ENCODE measurements around the gene ZNF474.
"Not testable (repeated sequence)": the region's sequence is repeated elsewhere in the genome, so short reads cannot be mapped to it uniquely, and the experiment has no call there.

Gene ZNF474

DNA sequence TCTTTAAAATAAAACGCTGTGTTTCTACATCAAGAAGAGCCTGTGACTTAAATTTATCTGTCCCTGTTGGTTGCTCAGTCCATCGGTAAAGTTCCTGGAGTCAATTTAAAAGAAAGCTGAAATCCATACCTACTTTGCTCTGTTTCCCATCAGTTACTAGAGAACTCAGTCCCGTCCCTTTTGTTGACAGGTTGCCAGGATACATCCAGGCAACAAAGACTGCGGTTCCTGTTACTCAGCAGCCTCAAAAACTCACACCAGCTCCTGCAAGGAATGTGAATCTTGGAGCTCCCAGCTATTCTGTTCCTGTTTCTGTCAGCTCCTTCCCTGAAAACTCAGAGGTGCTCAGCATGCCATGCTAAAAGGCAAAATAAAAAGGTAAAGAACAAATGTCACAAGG lies at the start of gene ZNF474:
TSS of gene ZNF474 (plus strand) at position 241 of the 400 bp plus-strand sequence. CDS start 22,445 bp downstream, outside the sequence.
- Histone ChIP-seq H3K9ac (ENCODE audit: low read depth in 1 of 2, low read length in 2 of 2) (no peak within 1 kb of the TSS), H3K36me3 (ENCODE audit: control insufficient read depth in 2 of 2, insufficient read depth in 2 of 2, low read length in 2 of 2) (no peaks in the 10 kb centered on the region), H3K4me1 (ENCODE audit: control insufficient read depth in 2 of 2, insufficient read depth in 2 of 2, low read length in 2 of 2) (no peaks in the 10 kb centered on the region), H3K27ac (ENCODE audit: low read depth in 2 of 2, low read length in 2 of 2) (no peak within 1 kb of the TSS), H3K4me3 (ENCODE audit: low read length in 2 of 2) (no peak within 1 kb of the TSS), H3K9me3 (ENCODE audit: control insufficient read depth in 2 of 2, low read length in 2 of 2) (no peaks in the 10 kb centered on the region), H3K27me3 (ENCODE audit: control insufficient read depth in 2 of 2, insufficient read depth in 2 of 2, low read length in 2 of 2) (no peaks in the 10 kb centered on the region)

- H3K4me3 ChIP-seq (ENCODE audit: low read length in 2 of 2), result no peak overlapping the region
- peaks cover 5 to 12% of the 10 kb centered on the region in 2 donors for H3K27me3 ChIP-seq (ENCODE audit: control insufficient read depth in 2 of 2, insufficient read depth in 2 of 2, low read length in 2 of 2)
- no peak overlapping the region for H3K27ac ChIP-seq (ENCODE audit: low read depth in 2 of 2, low read length in 2 of 2)
- H3K9me3 ChIP-seq (ENCODE audit: control insufficient read depth in 2 of 2, low read length in 2 of 2), result no peaks in the 10 kb centered on the region
- no peaks in the 10 kb centered on the region for H3K36me3 ChIP-seq (ENCODE audit: control insufficient read depth in 2 of 2, insufficient read depth in 2 of 2, low read length in 2 of 2)
- H3K9ac ChIP-seq (ENCODE audit: low read depth in 1 of 2, low read length in 2 of 2), result no peak overlapping the region
- H3K4me1 ChIP-seq (ENCODE audit: control insufficient read depth in 2 of 2, insufficient read depth in 2 of 2, low read length in 2 of 2), result peaks cover 16 to 17% of the 10 kb centered on the region in 2 donors
Measured at GRCh38 chr5:122081541-122081940, 47.8 kb upstream of the ZNF474 start.

GRCh38 chr5:122083535-122083934 lies 45.8 kb upstream of the ZNF474 start:
- Histone ChIP-seq H3K9me3 (ENCODE audit: control insufficient read depth in 2 of 2, low read length in 2 of 2) (no peaks in the 10 kb centered on the region), H3K36me3 (ENCODE audit: control insufficient read depth in 2 of 2, insufficient read depth in 2 of 2, low read length in 2 of 2) (no peaks in the 10 kb centered on the region), H3K9ac (ENCODE audit: low read depth in 1 of 2, low read length in 2 of 2) (no peak overlapping the region), H3K4me1 (ENCODE audit: control insufficient read depth in 2 of 2, insufficient read depth in 2 of 2, low read length in 2 of 2) (no peaks in the 10 kb centered on the region), H3K27me3 (ENCODE audit: control insufficient read depth in 2 of 2, insufficient read depth in 2 of 2, low read length in 2 of 2) (peaks cover 2 to 3% of the 10 kb centered on the region in 2 donors), H3K4me3 (ENCODE audit: low read length in 2 of 2) (no peak overlapping the region), H3K27ac (ENCODE audit: low read depth in 2 of 2, low read length in 2 of 2) (no peak overlapping the region)

GRCh38 chr5:122085041-122085440 lies 44.3 kb upstream of the ZNF474 start:
- H3K4me3 ChIP-seq (ENCODE audit: low read length in 2 of 2), result no peak overlapping the region
- no peaks in the 10 kb centered on the region for H3K36me3 ChIP-seq (ENCODE audit: control insufficient read depth in 2 of 2, insufficient read depth in 2 of 2, low read length in 2 of 2)
- H3K9ac ChIP-seq (ENCODE audit: low read depth in 1 of 2, low read length in 2 of 2), result no peak overlapping the region
- no peaks in the 10 kb centered on the region for H3K4me1 ChIP-seq (ENCODE audit: control insufficient read depth in 2 of 2, insufficient read depth in 2 of 2, low read length in 2 of 2)
- H3K27ac ChIP-seq (ENCODE audit: low read depth in 2 of 2, low read length in 2 of 2), result no peak overlapping the region
- H3K27me3 ChIP-seq (ENCODE audit: control insufficient read depth in 2 of 2, insufficient read depth in 2 of 2, low read length in 2 of 2), result no peaks in the 10 kb centered on the region
- H3K9me3 ChIP-seq (ENCODE audit: control insufficient read depth in 2 of 2, low read length in 2 of 2), result no peaks in the 10 kb centered on the region

DNA sequence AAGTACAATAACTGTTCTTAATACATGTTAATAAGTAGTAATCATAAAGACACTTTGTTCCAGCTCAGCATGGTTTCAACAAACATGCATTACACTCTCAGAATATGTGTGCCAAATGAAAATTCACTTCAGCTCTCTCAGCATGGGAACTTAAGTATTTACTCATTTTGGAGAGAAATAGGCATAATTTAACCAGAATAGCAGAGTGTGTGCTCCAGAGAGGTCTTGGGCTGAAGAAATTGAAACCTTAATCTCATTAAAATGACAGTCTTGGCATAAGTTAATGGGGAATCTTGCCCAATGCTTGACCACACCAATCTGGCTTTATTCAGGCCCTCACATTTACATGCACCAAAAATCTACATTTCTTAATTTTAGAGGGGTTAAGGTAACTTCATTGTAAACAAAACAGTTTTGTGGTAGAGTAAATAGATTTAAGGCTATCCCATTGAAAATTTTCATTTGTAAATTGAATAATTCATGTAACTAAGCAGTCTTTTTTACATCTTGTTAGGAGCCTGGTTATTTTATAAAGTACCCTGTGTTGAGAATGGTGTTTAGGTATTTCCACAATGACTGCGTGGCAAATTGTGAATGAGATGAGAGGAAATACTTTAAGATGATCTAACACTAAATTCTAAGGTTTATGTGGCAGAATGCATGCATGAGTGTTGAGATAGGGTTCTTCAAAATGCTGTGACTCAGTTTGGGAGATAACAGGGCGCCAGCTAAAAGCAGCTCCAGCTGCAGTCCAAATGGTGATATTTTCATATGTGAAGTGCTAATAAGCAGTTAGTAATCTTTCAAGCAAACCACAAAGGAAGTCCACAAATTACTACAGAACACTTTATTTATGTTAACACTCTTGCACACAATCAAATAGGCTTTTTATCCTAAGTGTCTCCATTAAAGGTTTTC lies 40.0 kb upstream of the ZNF474 start:
- Histone ChIP-seq H3K27me3 (ENCODE audit: control insufficient read depth in 2 of 2, insufficient read depth in 2 of 2, low read length in 2 of 2) (no peaks in the 10 kb centered on the region), H3K4me3 (ENCODE audit: low read length in 2 of 2) (no peak overlapping the region), H3K36me3 (ENCODE audit: control insufficient read depth in 2 of 2, insufficient read depth in 2 of 2, low read length in 2 of 2) (no peaks in the 10 kb centered on the region), H3K27ac (ENCODE audit: low read depth in 2 of 2, low read length in 2 of 2) (no peak overlapping the region), H3K9ac (ENCODE audit: low read depth in 1 of 2, low read length in 2 of 2) (no peak overlapping the region), H3K4me1 (ENCODE audit: control insufficient read depth in 2 of 2, insufficient read depth in 2 of 2, low read length in 2 of 2) (no peaks in the 10 kb centered on the region), H3K9me3 (ENCODE audit: control insufficient read depth in 2 of 2, low read length in 2 of 2) (no peaks in the 10 kb centered on the region)

DNA sequence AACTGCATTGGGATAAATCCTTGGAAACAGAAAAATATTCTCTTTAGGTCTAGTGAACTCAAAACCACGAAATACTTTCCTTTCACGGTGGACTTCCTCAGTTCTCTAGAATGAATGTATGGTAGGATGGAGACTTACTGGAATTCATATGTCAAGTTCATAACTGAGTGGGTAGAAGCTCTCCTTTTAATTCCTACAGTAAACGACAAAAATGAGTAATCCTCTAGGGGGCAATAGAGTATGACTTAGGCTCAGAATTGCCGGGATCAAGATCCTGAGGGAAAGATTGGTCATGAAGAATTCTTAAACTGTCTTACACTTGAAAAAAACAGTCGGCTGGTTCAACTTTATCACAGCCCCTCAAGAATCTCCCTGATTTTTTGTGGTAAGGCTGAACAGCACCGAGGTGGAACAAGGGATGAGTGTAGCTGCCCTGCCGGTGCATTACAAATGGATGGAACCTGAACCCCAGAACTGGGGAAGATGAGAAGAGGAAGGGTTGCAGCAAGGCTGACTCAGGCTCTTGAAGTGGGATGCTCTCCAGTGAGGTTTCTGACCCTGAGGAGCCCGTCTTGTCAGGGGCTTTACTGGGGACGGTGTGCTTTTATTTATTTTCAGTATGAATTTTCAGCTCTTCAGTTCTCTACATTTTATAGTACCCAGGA lies 37.3 kb upstream of the ZNF474 start:
- H3K27ac ChIP-seq (ENCODE audit: low read depth in 2 of 2, low read length in 2 of 2), result no peak overlapping the region
- no peak overlapping the region for H3K9ac ChIP-seq (ENCODE audit: low read depth in 1 of 2, low read length in 2 of 2)
- H3K36me3 ChIP-seq (ENCODE audit: control insufficient read depth in 2 of 2, insufficient read depth in 2 of 2, low read length in 2 of 2), result no peaks in the 10 kb centered on the region
- no peak overlapping the region for H3K4me3 ChIP-seq (ENCODE audit: low read length in 2 of 2)
- no peaks in the 10 kb centered on the region for H3K4me1 ChIP-seq (ENCODE audit: control insufficient read depth in 2 of 2, insufficient read depth in 2 of 2, low read length in 2 of 2)
- no peaks in the 10 kb centered on the region for H3K9me3 ChIP-seq (ENCODE audit: control insufficient read depth in 2 of 2, low read length in 2 of 2)
- no peaks in the 10 kb centered on the region for H3K27me3 ChIP-seq (ENCODE audit: control insufficient read depth in 2 of 2, insufficient read depth in 2 of 2, low read length in 2 of 2)

- Histone ChIP-seq H3K4me3 (ENCODE audit: low read length in 2 of 2) (no peak overlapping the region), H3K27ac (ENCODE audit: low read depth in 2 of 2, low read length in 2 of 2) (no peak overlapping the region), H3K9me3 (ENCODE audit: control insufficient read depth in 2 of 2, low read length in 2 of 2) (no peaks in the 10 kb centered on the region), H3K9ac (ENCODE audit: low read depth in 1 of 2, low read length in 2 of 2) (no peak overlapping the region), H3K4me1 (ENCODE audit: control insufficient read depth in 2 of 2, insufficient read depth in 2 of 2, low read length in 2 of 2) (no peaks in the 10 kb centered on the region), H3K36me3 (ENCODE audit: control insufficient read depth in 2 of 2, insufficient read depth in 2 of 2, low read length in 2 of 2) (no peaks in the 10 kb centered on the region), H3K27me3 (ENCODE audit: control insufficient read depth in 2 of 2, insufficient read depth in 2 of 2, low read length in 2 of 2) (no peaks in the 10 kb centered on the region)
Measured at GRCh38 chr5:122093415-122094180, 35.7 kb upstream of the ZNF474 start.

DNA sequence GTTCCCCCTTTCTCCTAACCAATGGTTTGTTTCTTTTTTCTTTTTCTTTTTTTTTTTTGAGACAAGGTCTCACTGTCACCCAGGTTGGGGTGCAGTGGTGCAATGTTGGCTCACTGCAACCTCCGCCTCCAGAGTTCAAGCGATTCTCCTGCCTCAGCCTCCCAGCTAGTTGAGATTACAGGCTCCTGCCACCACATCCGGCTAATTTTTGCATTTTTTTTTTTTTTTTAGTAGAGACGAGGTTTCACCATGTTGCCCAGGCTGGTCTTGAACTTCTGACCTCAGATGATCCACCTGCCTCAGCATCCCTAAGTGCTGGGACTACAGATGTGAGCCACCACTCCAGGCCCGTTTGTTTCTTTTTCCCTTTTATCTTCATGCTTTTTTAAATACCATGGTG lies 35.1 kb upstream of the ZNF474 start:
- not testable (repeated sequence) for H3K4me3 ChIP-seq (ENCODE audit: low read length in 2 of 2); H3K27ac ChIP-seq (ENCODE audit: low read depth in 2 of 2, low read length in 2 of 2); H3K27me3 ChIP-seq (ENCODE audit: control insufficient read depth in 2 of 2, insufficient read depth in 2 of 2, low read length in 2 of 2); H3K36me3 ChIP-seq (ENCODE audit: control insufficient read depth in 2 of 2, insufficient read depth in 2 of 2, low read length in 2 of 2); H3K4me1 ChIP-seq (ENCODE audit: control insufficient read depth in 2 of 2, insufficient read depth in 2 of 2, low read length in 2 of 2); H3K9ac ChIP-seq (ENCODE audit: low read depth in 1 of 2, low read length in 2 of 2); H3K9me3 ChIP-seq (ENCODE audit: control insufficient read depth in 2 of 2, low read length in 2 of 2)

DNA sequence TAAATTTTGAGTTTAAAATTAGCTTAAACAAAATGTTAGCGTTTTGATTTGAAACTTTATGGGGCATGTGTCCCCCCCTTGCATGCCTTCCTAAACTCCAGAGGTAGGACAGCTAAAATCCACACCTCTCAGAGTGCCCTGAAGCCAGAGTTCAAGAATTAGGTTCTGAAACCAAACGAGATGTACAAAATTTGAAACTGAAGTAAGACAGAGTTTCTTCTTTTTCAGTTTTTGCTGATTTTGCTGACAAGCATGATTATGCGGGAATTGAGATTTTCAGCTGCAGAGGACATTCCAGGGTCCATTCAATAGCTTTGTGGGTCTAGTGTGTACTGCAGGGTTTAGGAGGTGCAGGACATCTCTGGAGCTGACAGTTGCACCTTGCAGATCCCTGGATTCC lies 34.2 kb upstream of the ZNF474 start:
- H3K9ac ChIP-seq (ENCODE audit: low read depth in 1 of 2, low read length in 2 of 2), result no peak overlapping the region
- H3K9me3 ChIP-seq (ENCODE audit: control insufficient read depth in 2 of 2, low read length in 2 of 2), result no peaks in the 10 kb centered on the region
- no peaks in the 10 kb centered on the region for H3K36me3 ChIP-seq (ENCODE audit: control insufficient read depth in 2 of 2, insufficient read depth in 2 of 2, low read length in 2 of 2)
- H3K27ac ChIP-seq (ENCODE audit: low read depth in 2 of 2, low read length in 2 of 2), result no peak overlapping the region
- H3K27me3 ChIP-seq (ENCODE audit: control insufficient read depth in 2 of 2, insufficient read depth in 2 of 2, low read length in 2 of 2), result no peaks in the 10 kb centered on the region
- H3K4me3 ChIP-seq (ENCODE audit: low read length in 2 of 2), result no peak overlapping the region
- H3K4me1 ChIP-seq (ENCODE audit: control insufficient read depth in 2 of 2, insufficient read depth in 2 of 2, low read length in 2 of 2), result no peaks in the 10 kb centered on the region

DNA sequence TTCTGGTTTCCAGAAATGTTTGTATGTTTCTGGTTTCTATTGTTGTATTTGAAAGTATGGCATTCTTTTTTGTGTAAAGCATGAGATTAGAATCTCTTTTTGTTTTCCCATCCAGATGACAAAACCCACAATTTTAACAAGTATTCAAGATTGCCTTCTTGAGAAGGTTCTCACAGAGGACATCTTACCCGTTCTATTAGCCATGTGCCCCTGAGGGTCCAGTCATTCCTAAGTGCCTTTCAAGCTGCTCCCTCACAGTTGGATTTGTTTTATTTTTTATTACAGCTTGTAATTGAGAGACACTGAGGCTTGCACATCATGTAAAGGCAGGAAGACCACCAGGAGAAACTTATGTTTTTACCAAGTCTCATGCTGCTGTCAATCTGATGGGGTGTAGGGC lies 32.0 kb upstream of the ZNF474 start:
- no peak overlapping the region for H3K9ac ChIP-seq (ENCODE audit: low read depth in 1 of 2, low read length in 2 of 2)

More for the DNA sequence above, 32.0 kb upstream of the ZNF474 start:
- Histone ChIP-seq H3K27ac (ENCODE audit: low read depth in 2 of 2, low read length in 2 of 2) (no peak overlapping the region), H3K4me1 (ENCODE audit: control insufficient read depth in 2 of 2, insufficient read depth in 2 of 2, low read length in 2 of 2) (no peaks in the 10 kb centered on the region), H3K4me3 (ENCODE audit: low read length in 2 of 2) (no peak overlapping the region), H3K27me3 (ENCODE audit: control insufficient read depth in 2 of 2, insufficient read depth in 2 of 2, low read length in 2 of 2) (no peaks in the 10 kb centered on the region), H3K9me3 (ENCODE audit: control insufficient read depth in 2 of 2, low read length in 2 of 2) (no peaks in the 10 kb centered on the region), H3K36me3 (ENCODE audit: control insufficient read depth in 2 of 2, insufficient read depth in 2 of 2, low read length in 2 of 2) (no peaks in the 10 kb centered on the region)
